Prostate gland (tissue), 2 donors: Measurements from ENCODE around the gene TPST2. TPM values are rescaled to one million over a fixed set of nuclear protein-coding genes. Genes with fewer than 3 reads are reported as not detected.

Source experiments
- DNase-seq: peaks from one replicate; pipeline ENCODE4 v3.0.0-alpha.2; 2019; ENCODE audit warnings: low spot score
- H3K27ac ChIP-seq, 2 donors: fragments of 200-600 bp; sonication (generic); 2 replicates each; pipeline ENCODE4 v1.5.1; 2017 to 2019
- H3K27me3 ChIP-seq: fragments of 200-600 bp; sonication (generic); replicated peaks from 2 replicates; pipeline ENCODE4 v1.5.1; 2019; ENCODE audit not compliant: insufficient read depth
- H3K36me3 ChIP-seq, 2 donors: fragments of 200-600 bp; sonication (generic); 1 replicate in 1 of 2; 2 replicates in 1 of 2; pipeline versions ENCODE4 v1.5.1 to v1.8.1; 2017 to 2019
- H3K4me1 ChIP-seq: fragments of 200-600 bp; sonication (generic); replicated peaks from 2 replicates; pipeline ENCODE4 v1.5.1; 2019
- H3K4me3 ChIP-seq, 2 donors: fragments of 200-600 bp; sonication (generic); 2 replicates each; pipeline ENCODE4 v1.5.1; 2017 to 2019
- H3K9me3 ChIP-seq: fragments of 200-600 bp; sonication (generic); 2 replicates; pipeline ENCODE4 v1.5.1; 2017
- POLR2A ChIP-seq: fragments of 450-650 bp; IDR thresholded peaks from one replicate; pipeline ENCODE4 v1.6.1; 2016; ENCODE audit warnings: antibody characterized with exemption, mild to moderate bottlenecking
- POLR2AphosphoS5 ChIP-seq: sonication (generic); formaldehyde crosslinking; IDR thresholded peaks from one replicate; pipeline ENCODE4 v1.6.1; 2017; ENCODE audit warnings: antibody characterized with exemption
- WGBS: methylation state at CpG from one replicate; pipeline ENCODE4 v1.1.5; 2018; 5-methylcytosine and 5-hydroxymethylcytosine counted together
- intact Hi-C: fragments of 100-400 bp; cut with DNase I; formaldehyde crosslinking; loops from one replicate; pipeline ENCODE4 v1.14.2; 2022
- total RNA-seq, 2 donors: library from RNA; depleted of rRNA; stranded (reverse); fragments of >200 nt; gene quantifications; one replicate each; pipeline ENCODE4 v1.1.0, GENCODE V29; 2016
- TF ChIP-seq, protein P1 (sequence below), 4 experiments: fragments of 200-600 bp in 2 of 4; fragments of 450-650 bp in 2 of 4; sonication (generic) in 2 of 4; IDR thresholded peaks; 1 replicate in 3 of 4; 2 replicates in 1 of 4; pipeline ENCODE4 v1.5.1; 2016 to 2019; ENCODE audit warnings: antibody characterized with exemption in 4 of 4, mild to moderate bottlenecking in 2 of 4, moderate library complexity in 2 of 4

TPST2 gene
- total RNA-seq, 2 donors from 2014 or later, result 49.4 to 200 TPM

DNA sequence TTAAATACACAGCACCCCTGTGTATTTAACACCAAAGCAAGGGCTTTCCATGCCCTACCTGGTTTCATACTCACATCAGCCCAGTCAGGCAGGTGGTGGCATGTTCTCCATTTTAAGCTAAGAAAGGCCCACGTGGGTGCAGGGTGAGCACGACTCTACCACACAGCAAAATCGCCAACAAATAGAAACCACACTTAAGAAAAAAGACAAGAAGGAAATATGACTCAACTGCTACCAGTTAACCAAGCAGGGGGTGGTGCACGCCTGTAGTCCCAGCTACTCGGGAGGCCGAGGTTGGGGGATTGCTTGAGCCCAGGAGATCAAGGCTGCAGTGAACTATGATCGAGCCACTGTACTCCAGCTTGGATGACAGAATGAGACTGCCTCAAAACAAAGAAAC, 42.5 kb downstream of the TPST2 start:
- no peaks in the 10 kb centered on the region for H3K27me3 ChIP-seq
- no peaks in the 10 kb centered on the region for H3K9me3 ChIP-seq
- TF ChIP-seq POLR2A (no peak), POLR2AphosphoS5 (no peak)
- TF ChIP-seq, protein P1, sequence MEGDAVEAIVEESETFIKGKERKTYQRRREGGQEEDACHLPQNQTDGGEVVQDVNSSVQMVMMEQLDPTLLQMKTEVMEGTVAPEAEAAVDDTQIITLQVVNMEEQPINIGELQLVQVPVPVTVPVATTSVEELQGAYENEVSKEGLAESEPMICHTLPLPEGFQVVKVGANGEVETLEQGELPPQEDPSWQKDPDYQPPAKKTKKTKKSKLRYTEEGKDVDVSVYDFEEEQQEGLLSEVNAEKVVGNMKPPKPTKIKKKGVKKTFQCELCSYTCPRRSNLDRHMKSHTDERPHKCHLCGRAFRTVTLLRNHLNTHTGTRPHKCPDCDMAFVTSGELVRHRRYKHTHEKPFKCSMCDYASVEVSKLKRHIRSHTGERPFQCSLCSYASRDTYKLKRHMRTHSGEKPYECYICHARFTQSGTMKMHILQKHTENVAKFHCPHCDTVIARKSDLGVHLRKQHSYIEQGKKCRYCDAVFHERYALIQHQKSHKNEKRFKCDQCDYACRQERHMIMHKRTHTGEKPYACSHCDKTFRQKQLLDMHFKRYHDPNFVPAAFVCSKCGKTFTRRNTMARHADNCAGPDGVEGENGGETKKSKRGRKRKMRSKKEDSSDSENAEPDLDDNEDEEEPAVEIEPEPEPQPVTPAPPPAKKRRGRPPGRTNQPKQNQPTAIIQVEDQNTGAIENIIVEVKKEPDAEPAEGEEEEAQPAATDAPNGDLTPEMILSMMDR (IDR thresholded peaks at IDR 0.05), result no peak
- no peak overlapping the region for H3K27ac ChIP-seq
- WGBS, result 72% methylated on average over 7 of the region's 7 CpGs
- intact Hi-C loops, result no loop called here
- H3K4me1 ChIP-seq, result no peaks in the 10 kb centered on the region
- no peak overlapping the region for H3K4me3 ChIP-seq
- no peaks in the 10 kb centered on the region for H3K36me3 ChIP-seq
- DNase-seq, result no peak

DNA sequence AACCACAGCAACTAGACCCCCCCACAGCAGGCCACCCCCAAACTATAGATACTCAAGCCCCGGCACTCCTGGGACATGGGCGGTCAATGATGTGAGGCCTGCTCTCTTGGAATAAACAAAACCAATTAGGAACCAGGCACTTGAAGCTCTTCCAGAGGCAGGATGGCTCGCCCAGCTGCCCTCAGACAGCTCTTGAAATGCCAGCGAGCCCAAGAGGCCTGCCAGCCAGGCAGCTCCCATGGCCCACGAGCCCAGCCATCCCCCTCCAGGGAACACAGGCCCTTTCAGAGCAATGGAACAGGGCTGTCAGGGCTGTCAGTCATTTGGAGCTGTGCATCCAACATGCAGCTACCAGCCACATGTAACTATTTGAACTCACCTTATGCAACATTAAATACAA, 43.6 kb downstream of the TPST2 start:
- H3K4me1 ChIP-seq, result no peaks in the 10 kb centered on the region
- WGBS, result 76% methylated on average over 5 of the region's 5 CpGs
- H3K27me3 ChIP-seq, result no peaks in the 10 kb centered on the region
- no peaks in the 10 kb centered on the region for H3K9me3 ChIP-seq
- no peaks in the 10 kb centered on the region for H3K36me3 ChIP-seq
- no peak for DNase-seq
- no peak for TF ChIP-seq POLR2A
- TF ChIP-seq, protein P1 (IDR thresholded peaks at IDR 0.05), result no peak
- no peak for TF ChIP-seq POLR2AphosphoS5
- H3K4me3 ChIP-seq, result no peak overlapping the region
- H3K27ac ChIP-seq, result no peak overlapping the region
- intact Hi-C loops, result no loop called here

DNA sequence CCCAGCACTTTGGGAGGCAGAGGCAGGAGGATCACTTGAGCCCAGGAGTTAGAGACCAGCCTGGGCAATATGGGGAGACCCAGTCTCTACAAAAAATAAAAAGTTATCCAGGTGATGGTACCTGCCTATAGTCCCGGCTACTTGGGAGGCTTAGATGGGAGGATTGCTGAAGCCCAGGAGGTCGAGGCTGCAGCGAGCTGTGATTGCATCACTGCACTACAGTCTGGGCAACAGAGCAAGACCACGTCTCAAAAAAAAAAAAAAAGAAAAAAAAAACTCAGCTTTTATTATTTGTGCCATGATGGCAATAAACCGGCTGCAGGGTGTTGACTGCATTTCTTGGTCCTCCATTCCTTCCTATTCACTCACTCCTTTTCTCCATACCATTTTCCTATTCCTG, 44.1 kb downstream of the TPST2 start:
- Histone ChIP-seq H3K9me3 (no peaks in the 10 kb centered on the region), H3K4me1 (no peaks in the 10 kb centered on the region), H3K27me3 (no peaks in the 10 kb centered on the region), H3K27ac (no peak overlapping the region), H3K36me3 (no peaks in the 10 kb centered on the region), H3K4me3 (no peak overlapping the region)
- WGBS, result 77% methylated on average over 5 of the region's 5 CpGs
- no peak for DNase-seq
- TF ChIP-seq POLR2A, result no peak
- no peak for TF ChIP-seq POLR2AphosphoS5
- TF ChIP-seq, protein P1 (IDR thresholded peaks at IDR 0.05), result no peak
- intact Hi-C loops, result no loop called here

DNA sequence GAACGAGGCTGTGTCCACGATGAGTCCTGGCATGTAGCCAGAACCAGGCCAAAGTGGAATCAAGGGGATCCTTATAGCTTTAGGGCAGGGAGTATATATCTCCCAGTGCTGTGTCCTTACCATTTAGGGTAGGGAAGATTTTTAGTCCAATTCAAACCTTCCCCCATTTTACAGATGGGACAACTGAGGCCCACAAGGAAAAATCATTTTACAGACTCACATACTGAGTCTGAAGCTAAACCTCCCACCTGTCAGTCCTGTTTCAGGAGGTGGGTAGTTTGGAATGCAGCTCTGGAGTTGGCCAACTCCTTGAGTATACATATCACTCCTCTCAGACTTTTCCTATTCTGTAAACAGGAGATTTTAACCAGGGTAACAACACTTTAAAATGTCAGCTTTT, 44.5 kb downstream of the TPST2 start:
- no peaks in the 10 kb centered on the region for H3K36me3 ChIP-seq
- H3K9me3 ChIP-seq, result no peaks in the 10 kb centered on the region
- H3K27ac ChIP-seq, result no peak overlapping the region
- intact Hi-C loops, result no loop called here
- no peak overlapping the region for H3K4me3 ChIP-seq
- DNase-seq, result no peak
- TF ChIP-seq, protein P1 (IDR thresholded peaks at IDR 0.05), result no peak
- TF ChIP-seq POLR2AphosphoS5 (no peak), POLR2A (no peak)
- H3K4me1 ChIP-seq, result no peaks in the 10 kb centered on the region
- H3K27me3 ChIP-seq, result no peaks in the 10 kb centered on the region
- WGBS, result 66% methylated on average over 2 of the region's 2 CpGs

DNA sequence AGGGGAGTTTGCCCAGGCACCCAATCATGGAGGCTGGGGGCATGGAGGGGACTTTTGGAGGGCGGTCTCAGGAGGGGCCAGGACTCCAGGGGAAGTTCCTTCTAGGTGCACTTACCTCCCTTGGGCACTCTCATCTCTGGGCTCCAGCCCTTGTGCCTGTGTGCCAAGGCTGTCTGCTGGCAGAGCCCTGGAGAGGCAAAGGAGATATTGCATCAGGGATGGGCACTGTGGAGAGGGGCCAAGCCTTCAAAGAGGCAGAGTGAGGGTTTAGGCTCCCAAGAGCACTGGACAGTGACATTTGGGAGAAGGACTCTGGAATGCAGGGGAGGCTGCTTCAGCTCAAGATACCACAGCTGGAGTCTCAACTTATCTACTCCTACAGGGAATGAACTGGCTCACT, 45.4 kb downstream of the TPST2 start:
- Histone ChIP-seq H3K4me3 (no peak overlapping the region), H3K4me1 (no peaks in the 10 kb centered on the region), H3K36me3 (no peaks in the 10 kb centered on the region), H3K9me3 (no peaks in the 10 kb centered on the region), H3K27ac (no peak overlapping the region), H3K27me3 (no peaks in the 10 kb centered on the region)
- no peak for DNase-seq
- WGBS, result 79% methylated on average over 1 of the region's 1 CpG
- TF ChIP-seq, protein P1 (IDR thresholded peaks at IDR 0.05), result no peak
- TF ChIP-seq POLR2A, result no peak
- no peak for TF ChIP-seq POLR2AphosphoS5
- intact Hi-C loops, result no loop called here
